Bronchial epithelial cell (primary cell): ENCODE results near the gene PDE4DIP. TPM values are rescaled to one million over a fixed set of nuclear protein-coding genes. Genes with fewer than 3 reads are reported as not detected.
"Not testable (repeated sequence)": the region's sequence is repeated elsewhere in the genome, so short reads cannot be mapped to it uniquely, and the experiment has no call there.

Source experiments
- DNase-seq: peaks from one replicate; pipeline ENCODE4 v3.0.0-alpha.2; 2010; ENCODE audit warnings: low read depth
- FAIRE-seq: peaks from 2 replicates; lab custom pipeline; 2011; peaks lifted over from hg19 to GRCh38; lab: Jason Lieb, UNC
- H3K27me3 ChIP-seq: 2 replicates; pipeline ENCODE4 v1.5.1; 2011; ENCODE audit warnings: low read length; ENCODE audit not compliant: control insufficient read depth, insufficient read depth
- H3K36me3 ChIP-seq: 2 replicates; pipeline ENCODE4 v1.5.1; 2011; ENCODE audit warnings: low read length; ENCODE audit not compliant: control insufficient read depth, insufficient read depth
- H3K4me3 ChIP-seq: 2 replicates; pipeline ENCODE4 v1.5.1; 2011; ENCODE audit warnings: mild to moderate bottlenecking, low read depth, low read length, control low read depth
- total RNA-seq: library from RNA; depleted of rRNA; stranded (reverse); fragments of >200 nt; gene quantifications from 2 replicates; pipeline ENCODE4 v1.2.1, GENCODE V29; 2014

Gene PDE4DIP
- 16.0 and 24.7 TPM in 2 replicates for total RNA-seq

GRCh38 chr1:148844220-148844619, at the start of gene PDE4DIP:
PDE4DIP (plus strand) TSS chr1:148844428; CDS start chr1:148844775, 347 bp downstream.
- not testable (repeated sequence) for H3K36me3 ChIP-seq, H3K4me3 ChIP-seq, FAIRE-seq, H3K27me3 ChIP-seq, DNase-seq

- H3K27me3 ChIP-seq, FAIRE-seq, DNase-seq, H3K36me3 ChIP-seq, H3K4me3 ChIP-seq: not testable (repeated sequence)
Measured at GRCh38 chr1:148808268-148808928, 35.8 kb upstream of the PDE4DIP start.

GRCh38 chr1:148808929-148809283, 35.3 kb upstream of the PDE4DIP start:
- H3K27me3 ChIP-seq, FAIRE-seq, H3K36me3 ChIP-seq, H3K4me3 ChIP-seq, DNase-seq: not testable (repeated sequence)

GRCh38 chr1:148822180-148822579, 22.0 kb upstream of the PDE4DIP start:
- not testable (repeated sequence) for FAIRE-seq, H3K36me3 ChIP-seq, DNase-seq, H3K27me3 ChIP-seq, H3K4me3 ChIP-seq

DNA sequence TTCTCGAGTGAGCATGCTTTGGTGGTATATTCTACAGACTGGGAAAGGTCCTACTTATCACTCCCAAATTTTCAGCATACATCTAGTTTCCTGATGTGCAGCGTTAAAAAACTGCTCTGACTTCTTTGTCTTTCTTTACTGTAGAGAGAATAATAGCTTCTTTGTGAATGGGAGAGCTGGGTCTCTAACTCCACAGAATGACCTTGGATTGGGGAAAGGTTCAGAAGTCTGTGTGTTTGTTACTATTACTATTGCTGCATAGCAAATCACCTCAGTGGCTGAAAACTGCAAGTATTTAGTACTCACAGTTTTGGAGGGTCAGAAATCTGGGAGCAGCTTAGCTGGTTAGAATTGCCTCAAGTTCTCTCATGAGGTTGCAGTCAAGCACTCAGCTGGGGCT, 20.4 kb upstream of the PDE4DIP start:
- H3K36me3 ChIP-seq, FAIRE-seq, H3K27me3 ChIP-seq, H3K4me3 ChIP-seq, DNase-seq: not testable (repeated sequence)

- H3K36me3 ChIP-seq, DNase-seq, FAIRE-seq, H3K4me3 ChIP-seq, H3K27me3 ChIP-seq: not testable (repeated sequence)
Measured at GRCh38 chr1:148825029-148825428, 19.2 kb upstream of the PDE4DIP start.

DNA sequence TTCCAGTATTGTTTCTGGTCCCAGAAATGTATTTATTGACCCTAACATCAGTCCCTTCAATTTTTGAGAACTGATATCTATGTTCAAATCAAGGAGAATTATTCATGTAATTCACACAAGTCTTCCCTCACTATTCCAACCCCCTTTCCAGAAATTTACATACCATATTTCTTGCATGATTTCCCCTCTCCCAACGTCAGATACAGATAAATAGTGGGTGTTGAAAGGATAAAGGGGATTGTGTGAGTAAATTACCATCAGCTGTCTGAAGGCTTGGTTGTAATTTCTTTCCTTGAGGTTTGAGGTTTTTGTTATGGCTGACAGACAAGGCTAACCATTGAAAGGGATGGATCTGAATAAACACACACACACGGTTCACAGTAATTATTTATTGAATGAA, 15.7 kb upstream of the PDE4DIP start:
- FAIRE-seq, H3K36me3 ChIP-seq, DNase-seq, H3K4me3 ChIP-seq, H3K27me3 ChIP-seq: not testable (repeated sequence)

DNA sequence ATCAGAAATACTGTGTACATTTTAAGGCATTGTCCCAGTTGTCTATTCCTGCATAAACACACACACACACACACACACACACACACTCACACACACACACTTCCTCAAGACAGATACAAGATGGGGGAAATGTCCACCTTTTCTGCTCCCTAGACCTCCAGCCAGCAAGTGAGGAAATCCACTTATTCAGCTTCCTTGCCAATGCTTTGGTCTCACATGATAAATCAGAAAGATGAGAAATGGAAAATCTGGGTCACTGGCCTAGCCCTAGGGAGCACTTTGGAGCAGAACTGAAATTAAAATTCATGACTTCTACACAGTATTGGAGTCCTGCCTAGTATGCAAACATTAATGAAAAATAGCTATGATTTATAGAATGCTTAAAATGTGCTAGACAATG, 15.3 kb upstream of the PDE4DIP start:
- FAIRE-seq, result not testable (repeated sequence)

DNA sequence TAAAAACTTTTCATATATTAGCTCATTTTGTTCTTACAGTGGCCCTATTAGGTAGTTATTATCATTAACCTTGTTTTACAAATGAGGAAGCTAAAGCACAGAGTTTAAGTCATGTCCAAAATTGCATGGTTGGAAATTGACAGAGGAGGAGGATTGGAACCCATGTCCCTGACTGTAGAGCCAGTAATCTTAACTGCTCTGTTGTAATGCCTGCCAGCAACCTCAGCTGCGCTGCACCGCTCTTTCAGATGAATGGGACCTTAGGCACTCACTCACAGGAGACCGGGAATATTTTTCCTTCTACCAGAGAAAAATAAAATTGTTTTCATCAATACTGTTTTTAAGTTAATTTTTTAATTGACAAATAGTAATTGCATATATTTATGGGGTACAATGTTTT, 14.9 kb upstream of the PDE4DIP start:
- not testable (repeated sequence) for H3K27me3 ChIP-seq, H3K4me3 ChIP-seq, FAIRE-seq, H3K36me3 ChIP-seq, DNase-seq

More for the DNA sequence above, 15.3 kb upstream of the PDE4DIP start:
- not testable (repeated sequence) for H3K4me3 ChIP-seq, H3K27me3 ChIP-seq, DNase-seq, H3K36me3 ChIP-seq

DNA sequence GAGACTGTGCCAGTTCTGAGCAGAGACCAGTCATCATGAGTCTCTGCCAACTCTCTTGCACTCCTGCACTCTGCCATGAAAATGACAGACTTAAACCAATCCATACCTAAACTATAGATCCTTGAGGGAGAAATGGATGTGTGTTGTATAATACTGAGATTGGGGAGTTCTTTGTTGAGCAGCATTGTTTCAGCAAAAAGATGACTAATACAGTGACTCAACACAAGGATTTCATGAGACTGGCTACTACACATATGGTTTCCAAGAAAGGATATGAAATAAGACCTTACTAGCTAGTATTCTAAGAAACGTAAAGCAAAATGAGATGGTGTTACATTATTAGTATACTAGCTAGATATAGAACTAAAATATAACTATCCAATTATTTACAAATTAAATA, 3.0 kb upstream of the PDE4DIP start:
- FAIRE-seq, result not testable (repeated sequence)

GRCh38 chr1:148844651-148845050, 423 bp downstream of the PDE4DIP start:
- not testable (repeated sequence) for H3K4me3 ChIP-seq, DNase-seq, H3K36me3 ChIP-seq, H3K27me3 ChIP-seq, FAIRE-seq

More for the DNA sequence above, 3.0 kb upstream of the PDE4DIP start:
- not testable (repeated sequence) for DNase-seq, H3K36me3 ChIP-seq, H3K4me3 ChIP-seq, H3K27me3 ChIP-seq

DNA sequence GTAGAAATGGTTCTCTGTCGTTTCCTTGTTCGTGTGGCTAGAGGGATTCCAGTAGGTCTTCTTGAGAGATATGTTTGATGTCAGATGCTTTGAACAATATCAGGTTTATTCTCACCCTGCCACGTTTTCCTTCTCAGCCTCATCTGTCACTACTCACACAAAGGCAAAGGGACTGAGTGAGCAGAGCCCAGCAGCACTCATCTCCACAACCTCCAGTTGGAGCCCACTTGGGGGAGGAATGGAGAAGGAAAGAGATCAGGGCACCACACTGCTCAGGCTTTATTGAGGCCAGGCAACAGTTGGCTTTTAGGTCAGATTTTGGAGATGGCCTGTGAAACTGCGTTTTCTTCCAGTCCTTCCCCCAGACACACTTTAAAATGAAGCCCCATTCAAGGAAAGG, 840 bp downstream of the PDE4DIP start:
- H3K4me3 ChIP-seq, H3K36me3 ChIP-seq, DNase-seq, H3K27me3 ChIP-seq, FAIRE-seq: not testable (repeated sequence)

DNA sequence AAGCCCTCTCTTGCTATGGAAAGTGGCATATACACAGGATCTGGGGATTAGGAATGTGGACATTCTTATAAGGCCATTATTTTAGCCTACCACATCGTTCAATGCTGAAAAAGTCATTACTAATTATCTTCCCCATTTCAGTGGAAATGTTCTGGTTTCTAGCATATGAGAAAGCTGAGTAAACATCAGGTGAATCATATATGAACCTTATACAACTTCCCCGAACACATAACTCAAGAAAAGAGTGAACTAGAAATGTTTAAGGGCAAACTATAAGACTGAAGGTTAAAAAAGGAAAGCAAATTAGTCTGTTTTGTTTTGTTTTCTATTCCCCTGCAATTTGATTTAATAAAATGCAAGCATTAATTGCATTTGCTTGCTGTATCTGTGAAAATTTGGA, 6.1 kb downstream of the PDE4DIP start:
- H3K4me3 ChIP-seq, DNase-seq, H3K27me3 ChIP-seq, H3K36me3 ChIP-seq, FAIRE-seq: not testable (repeated sequence)

DNA sequence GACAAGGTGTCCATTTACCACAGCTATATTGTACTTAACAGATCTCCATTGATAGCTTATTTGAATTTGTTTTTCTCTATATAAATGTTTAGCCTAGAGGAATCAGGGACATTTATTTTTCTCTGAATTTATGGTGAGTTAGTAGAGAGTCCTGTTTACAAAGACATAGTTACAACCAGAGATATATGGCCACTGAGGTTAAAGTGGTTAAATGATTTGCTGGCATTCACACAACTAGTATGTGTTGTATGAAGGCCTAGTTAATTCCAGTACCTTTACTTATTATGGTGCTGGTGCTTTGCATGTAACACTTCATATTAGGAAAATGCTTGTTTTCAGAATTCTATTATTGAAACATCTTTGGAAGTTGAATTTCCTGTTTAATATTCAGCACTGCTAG, 6.6 kb downstream of the PDE4DIP start:
- DNase-seq, FAIRE-seq, H3K36me3 ChIP-seq, H3K4me3 ChIP-seq, H3K27me3 ChIP-seq: not testable (repeated sequence)

DNA sequence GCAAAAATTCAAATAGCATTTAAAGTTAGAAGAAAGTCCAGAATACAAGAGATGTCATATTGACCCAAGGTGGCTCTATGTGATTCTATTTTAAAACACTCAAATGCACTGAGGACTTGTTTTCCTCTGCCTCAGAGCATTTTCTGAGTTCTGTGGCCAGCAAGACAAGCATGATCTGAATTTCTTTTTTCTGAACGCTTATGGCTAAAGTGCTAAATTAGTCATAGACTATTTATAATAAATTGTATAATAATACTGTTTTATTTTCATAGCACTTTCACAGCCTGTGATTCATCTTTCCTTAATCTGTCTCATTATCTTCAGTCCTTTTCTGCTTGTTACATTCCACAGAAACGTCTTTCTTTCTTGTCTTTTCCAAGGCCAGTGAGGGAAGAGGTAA, 7.5 kb downstream of the PDE4DIP start:
- H3K36me3 ChIP-seq, DNase-seq, H3K27me3 ChIP-seq, H3K4me3 ChIP-seq, FAIRE-seq: not testable (repeated sequence)
